Measurements from ENCODE around the gene APLF. TPM values are rescaled to one million over a fixed set of nuclear protein-coding genes. Genes with fewer than 3 reads are reported as not detected.

The APLF gene
- total and polyA plus RNA-seq, 10 of the 15 experiments (the other 5 are each of a cell fraction or from before 2014, with no cell fraction given), result 0.66 to 2.8 (median 1.8) TPM

GRCh38 chr2:68612765-68613519 is 145.6 kb downstream of the APLF start:
- SMC1A ChIA-PET (ENCODE audit: uncharacterized antibody, unreplicated experiment), result no interaction called here
- DNase-seq (ENCODE audit: low read depth, low spot score) (no peak), ATAC-seq (no peak), FAIRE-seq (no peak)
- H3K27me3 ChIP-seq (replicated peaks in 1 of 2; ENCODE audit: control insufficient read depth in 2 of 2, insufficient read depth in 2 of 2, low read length in 1 of 2), result no peaks in the 10 kb centered on the region
- RAD21 ChIA-PET (ENCODE audit: unreplicated experiment), result no interaction called here
- 28% methylated on average over 5 of the region's 5 CpGs for WGBS (ENCODE audit: insufficient coverage, insufficient replicate concordance, low lambda C conversion rate, missing lambda C conversion rate)
- no peak overlapping the region for H3K4me2 ChIP-seq (ENCODE audit: control insufficient read depth, insufficient read depth)
- no peak overlapping the region for H3K27ac ChIP-seq (ENCODE audit: control insufficient read depth, insufficient read depth)
- no peak overlapping the region for H3K9ac ChIP-seq (ENCODE audit: control insufficient read depth, insufficient read depth, low read length)
- H3K9me3 ChIP-seq (replicated peaks; ENCODE audit: control insufficient read depth, insufficient read depth, low read length), result no peaks in the 10 kb centered on the region
- no peaks in the 10 kb centered on the region for H3K79me2 ChIP-seq (ENCODE audit: control insufficient read depth, insufficient read depth, low read length)
- H3K4me1 ChIP-seq (ENCODE audit: control insufficient read depth, insufficient read depth, low read length), result no peaks in the 10 kb centered on the region
- POLR2A ChIA-PET, result interaction anchor here (0.6 kb wide), 1 partner anchor 77 kb away, joined by 3 read pairs; no protein-coding TSS in a partner anchor
- in situ Hi-C loops (cut with MboI), result no loop called here
- H4K20me1 ChIP-seq (ENCODE audit: control insufficient read depth, insufficient read depth), result no peaks in the 10 kb centered on the region
- no peak for TF ChIP-seq ZNF274 (IDR thresholded peaks at IDR 0.05; ENCODE audit: insufficient read depth, insufficient read length)
- TF ChIP-seq ZNF24 (IDR thresholded peaks at IDR 0.05), result no peak
- TF ChIP-seq RFX5 (IDR thresholded peaks at IDR 0.05; ENCODE audit: low read depth, low read length), result no peak
- no peak for TF ChIP-seq IKZF1 (conservative IDR thresholded peaks at IDR 0.05)
- no peak for TF ChIP-seq ZZZ3 (IDR thresholded peaks at IDR 0.05; ENCODE audit: control insufficient read depth, insufficient read length, low read depth)
- TF ChIP-seq JUNB (IDR thresholded peaks at IDR 0.05), result no peak
- no peak for TF ChIP-seq SKIL (IDR thresholded peaks at IDR 0.05; ENCODE audit: low read depth, poor library complexity, severe bottlenecking)
- TF ChIP-seq RAD21 (IDR thresholded peaks at IDR 0.05; ENCODE audit: insufficient read depth, low read depth, low read length), result no peak
- no peak for TF ChIP-seq DPF2 (IDR thresholded peaks at IDR 0.05)
- no peak for TF ChIP-seq IRF5 (IDR thresholded peaks at IDR 0.05; ENCODE audit: borderline replicate concordance)
- CTCF ChIA-PET, result no interaction called here
- no peaks in the 10 kb centered on the region for H3K36me3 ChIP-seq (ENCODE audit: control insufficient read depth in 2 of 2, insufficient read depth in 2 of 2, low read length in 1 of 2)
- no TSS peak for BruUV-seq (replicated peaks)
- no peak overlapping the region for H2AFZ ChIP-seq (ENCODE audit: control insufficient read depth, low read depth, low read length)
- intact Hi-C loops (cut with micrococcal nuclease; ENCODE audit: unreplicated experiment), result no loop called here
- H3K4me3 ChIP-seq, result no peak overlapping the region

Measured in GM12878 (cell line).